H1 (cell line): ENCODE measurements around the gene DDA1. TPM values are rescaled to one million over a fixed set of nuclear protein-coding genes. Genes with fewer than 3 reads are reported as not detected.

Experiments
- CHD7 ChIP-seq: fragments of 300-600 bp; sonication (generic); IDR thresholded peaks from 2 replicates; pipeline ENCODE4 v1.7.1; 2012; ENCODE audit warnings: low read length, moderate library complexity, mild to moderate bottlenecking, inconsistent platforms; ENCODE audit not compliant: insufficient replicate concordance
- FOSL1 ChIP-seq: IDR thresholded peaks from 2 replicates; pipeline ENCODE4 v1.6.1; 2011; ENCODE audit warnings: mild to moderate bottlenecking, low read depth, low read length, moderate library complexity; ENCODE audit not compliant: insufficient read depth
- polyA plus RNA-seq, 7 experiments: library from polyadenylated mRNA; depleted of rRNA in 3 of 7; stranded (reverse) in 5 of 7; unstranded in 2 of 7; fragments of >200 nt in 5 of 7; fragments of 200-250 nt in 2 of 7; gene quantifications; 1 replicate in 5 of 7; 2 replicates in 1 of 7; 4 replicates in 1 of 7; pipeline versions ENCODE4 v1.2.1 to v1.2.3, GENCODE V29; 2011 to 2013; ENCODE audit warnings: missing spikeins in 2 of 7, mixed read lengths in 2 of 7
- total RNA-seq: library from RNA; stranded (reverse); fragmentation: NEBNext Ultra II Directional; extraction: Animal tissue kit (Norgen Biotek cat#: 25700); gene quantifications from 2 replicates; pipeline ENCODE4 v1.2.1, GENCODE V29; 2021

Gene DDA1
- total and polyA plus RNA-seq, 2 of the 8 experiments (the other 6 are each of a cell fraction or from before 2014, with no cell fraction given) = 29.2 to 34.5 TPM

DNA sequence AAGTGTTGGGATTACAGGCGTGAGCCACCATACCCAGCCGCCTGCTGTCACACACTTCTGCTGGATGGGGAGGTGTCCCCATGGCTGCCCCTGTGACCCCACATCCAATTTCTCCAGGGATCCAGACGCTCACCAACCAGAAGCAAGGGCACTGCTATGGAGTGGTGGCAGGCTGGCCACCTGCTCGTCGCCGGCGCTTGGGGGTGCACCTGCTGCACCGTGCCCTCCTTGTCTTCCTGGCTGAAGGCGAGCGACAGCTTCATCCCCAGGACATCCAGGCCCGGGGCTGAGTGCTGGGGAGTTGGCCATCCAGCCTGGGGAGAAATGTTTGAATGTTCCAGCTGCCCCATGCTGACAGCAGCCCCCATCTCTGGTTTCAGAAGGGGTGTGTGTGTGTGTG lies 23.1 kb upstream of the DDA1 start (continued):
- no peak for TF ChIP-seq CHD7
- no peak for TF ChIP-seq FOSL1
- TF ChIP-seq, all 59 proteins: peak for 0
